ENCODE data around the gene SLC29A3. TPM values are rescaled to one million over a fixed set of nuclear protein-coding genes. Genes with fewer than 3 reads are reported as not detected.

SLC29A3 gene
- total RNA-seq (2014; rRNA removed) (3.9 and 4.4 TPM in 2 replicates), Bru-seq, nascent RNA (percentile 46 among the genes with signal in this experiment), BruChase-seq, experiment 1, labeled RNA remaining after a 6-hour chase (percentile 38 among the genes with signal in this experiment), BruChase-seq, experiment 2, labeled RNA remaining after a 2-hour chase (percentile 37 among the genes with signal in this experiment)
- long read RNA-seq, partial matches to known transcripts, result 1 of 8 reads
- long read RNA-seq, other reads (novel, unspliced or antisense), result 4 of 8 reads

GRCh38 chr10:71319042-71319799 lies at the start of gene SLC29A3:
SLC29A3 (plus strand) TSS chr10:71319259; CDS start chr10:71319310, 51 bp downstream.
- H3K9me3 ChIP-seq (ENCODE audit: low read length), result no peaks in the 10 kb centered on the region
- H3K4me2 ChIP-seq (ENCODE audit: low read length), result peak within 1 kb of the TSS; percentile 97
- H3K9me2 ChIP-seq (replicated peaks; ENCODE audit: low read length), result no peaks in the 10 kb centered on the region
- BruUV-seq (replicated peaks), result TSS peak; percentile 47
- H3K27me3 ChIP-seq (ENCODE audit: low read length), result no peaks in the 10 kb centered on the region
- H3K79me2 ChIP-seq (ENCODE audit: low read length), result no peaks in the 10 kb centered on the region
- ChIA-PET POLR2A (ENCODE audit: unreplicated experiment) (interaction anchor here (1.1 kb wide), 1 partner anchor 58 kb away, joined by 3 read pairs; no protein-coding TSS in a partner anchor), CTCF (interaction anchor here (0.5 to 1.4 kb wide), 10 partner anchors 18 to 387 kb away, joined by 3 to 9 read pairs (median 4); no protein-coding TSS in a partner anchor)
- H2AFZ ChIP-seq (ENCODE audit: low read length), result peak within 1 kb of the TSS; percentile 99
- DNase-seq (peak; percentile 79), ATAC-seq (peak; percentile 93)
- no peaks in the 10 kb centered on the region for H4K20me1 ChIP-seq (ENCODE audit: low read length)
- no peaks in the 10 kb centered on the region for H3F3A ChIP-seq (ENCODE audit: low read length, unreplicated experiment)
- H3K9ac ChIP-seq (ENCODE audit: low read length), result peak within 1 kb of the TSS; percentile 65
- H3K27ac ChIP-seq (ENCODE audit: low read length), result no peak within 1 kb of the TSS
- H3K36me3 ChIP-seq (ENCODE audit: low read depth, low read length), result no peaks in the 10 kb centered on the region
- peak within 1 kb of the TSS; percentile 93 for H3K4me3 ChIP-seq (ENCODE audit: low read length)
- TF ChIP-seq, protein P1, sequence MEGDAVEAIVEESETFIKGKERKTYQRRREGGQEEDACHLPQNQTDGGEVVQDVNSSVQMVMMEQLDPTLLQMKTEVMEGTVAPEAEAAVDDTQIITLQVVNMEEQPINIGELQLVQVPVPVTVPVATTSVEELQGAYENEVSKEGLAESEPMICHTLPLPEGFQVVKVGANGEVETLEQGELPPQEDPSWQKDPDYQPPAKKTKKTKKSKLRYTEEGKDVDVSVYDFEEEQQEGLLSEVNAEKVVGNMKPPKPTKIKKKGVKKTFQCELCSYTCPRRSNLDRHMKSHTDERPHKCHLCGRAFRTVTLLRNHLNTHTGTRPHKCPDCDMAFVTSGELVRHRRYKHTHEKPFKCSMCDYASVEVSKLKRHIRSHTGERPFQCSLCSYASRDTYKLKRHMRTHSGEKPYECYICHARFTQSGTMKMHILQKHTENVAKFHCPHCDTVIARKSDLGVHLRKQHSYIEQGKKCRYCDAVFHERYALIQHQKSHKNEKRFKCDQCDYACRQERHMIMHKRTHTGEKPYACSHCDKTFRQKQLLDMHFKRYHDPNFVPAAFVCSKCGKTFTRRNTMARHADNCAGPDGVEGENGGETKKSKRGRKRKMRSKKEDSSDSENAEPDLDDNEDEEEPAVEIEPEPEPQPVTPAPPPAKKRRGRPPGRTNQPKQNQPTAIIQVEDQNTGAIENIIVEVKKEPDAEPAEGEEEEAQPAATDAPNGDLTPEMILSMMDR (conservative IDR thresholded peaks at IDR 0.05; ENCODE audit: low read depth, low read length), result peak; percentile 64
- TF ChIP-seq EZH2 (IDR thresholded peaks at IDR 0.05; ENCODE audit: low read length, unreplicated experiment) (no peak), EZH2phosphoT487 (IDR thresholded peaks at IDR 0.05; ENCODE audit: borderline replicate concordance, low read length) (no peak)
- H3K4me1 ChIP-seq (ENCODE audit: insufficient read depth, low read length), result peaks cover 7% of the 10 kb centered on the region; the same call in 1 of the 2 replicates
- intact Hi-C loops (cut with micrococcal nuclease), result loop anchor here (1.0 to 10.0 kb wide), 4 partner anchors 21 to 576 kb away; no protein-coding TSS in a partner anchor

DNA sequence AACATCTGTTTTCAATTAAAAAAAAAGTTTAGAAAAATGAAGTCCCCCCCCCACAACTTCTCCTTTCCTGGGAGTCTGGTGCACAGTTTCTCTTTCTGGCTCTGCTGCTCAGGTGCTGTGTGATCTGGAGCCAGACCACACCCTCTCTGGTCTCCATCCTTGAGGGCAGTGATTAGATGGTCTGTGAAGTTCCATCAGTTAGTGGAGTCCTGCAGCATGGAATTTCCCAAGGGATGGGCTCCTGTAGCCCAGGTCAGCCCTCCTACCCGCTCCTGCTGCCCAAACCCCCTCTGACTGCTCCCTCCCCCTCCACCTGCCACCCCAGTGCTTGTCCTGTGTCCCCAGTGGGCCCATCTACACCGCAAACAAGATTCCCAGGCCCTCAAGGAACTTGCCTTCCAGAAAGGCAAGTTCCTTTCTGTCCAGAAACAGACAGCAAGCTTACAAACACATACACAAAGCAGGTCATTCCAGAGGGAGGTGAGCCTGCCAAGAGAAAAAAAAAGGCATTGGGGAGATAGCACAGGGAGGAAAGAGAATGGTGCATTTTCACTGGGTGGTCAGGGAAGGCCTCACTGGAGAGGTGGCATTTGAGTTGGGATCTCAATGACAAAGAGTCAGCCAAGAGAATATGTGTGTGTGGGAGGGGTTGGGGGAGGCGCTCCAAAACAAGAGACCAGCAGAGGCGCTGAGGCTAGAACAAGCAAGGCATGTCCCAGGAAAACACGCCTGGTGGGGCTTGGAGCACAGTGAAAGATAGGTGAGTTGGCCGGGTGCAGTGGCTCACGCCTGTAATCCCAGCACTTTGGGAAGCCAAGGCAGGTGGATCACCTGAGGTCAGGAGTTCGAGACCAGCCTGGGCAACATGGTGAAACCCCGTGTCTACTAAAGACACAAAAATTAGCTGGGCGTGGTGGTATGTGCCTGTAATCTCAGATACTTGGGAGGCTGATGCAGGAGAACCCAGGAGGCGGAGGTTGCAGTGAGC lies 49.5 kb upstream of the SLC29A3 start:
- no peaks in the 10 kb centered on the region for H3K9me2 ChIP-seq (replicated peaks; ENCODE audit: low read length)
- no peak for TF ChIP-seq EZH2 (IDR thresholded peaks at IDR 0.05; ENCODE audit: low read length, unreplicated experiment)
- no peak for TF ChIP-seq EZH2phosphoT487 (IDR thresholded peaks at IDR 0.05; ENCODE audit: borderline replicate concordance, low read length)
- TF ChIP-seq, protein P1 (conservative IDR thresholded peaks at IDR 0.05; ENCODE audit: low read depth, low read length), result no peak
- H3F3A ChIP-seq (ENCODE audit: low read length, unreplicated experiment), result no peaks in the 10 kb centered on the region
- H2AFZ ChIP-seq (ENCODE audit: low read length), result no peak overlapping the region
- CTCF ChIA-PET, result no interaction called here
- H3K27ac ChIP-seq (ENCODE audit: low read length), result no peak overlapping the region
- no TSS peak for BruUV-seq (replicated peaks)
- no peaks in the 10 kb centered on the region for H3K79me2 ChIP-seq (ENCODE audit: low read length)
- H3K4me2 ChIP-seq (ENCODE audit: low read length), result no peak overlapping the region
- H3K36me3 ChIP-seq (ENCODE audit: low read depth, low read length), result no peaks in the 10 kb centered on the region
- H3K4me3 ChIP-seq (ENCODE audit: low read length), result no peak overlapping the region
- POLR2A ChIA-PET (ENCODE audit: unreplicated experiment), result no interaction called here
- no peaks in the 10 kb centered on the region for H3K9me3 ChIP-seq (ENCODE audit: low read length)
- H3K27me3 ChIP-seq (ENCODE audit: low read length), result no peaks in the 10 kb centered on the region
- DNase-seq (no peak), ATAC-seq (no peak)
- H3K4me1 ChIP-seq (ENCODE audit: insufficient read depth, low read length), result peaks cover 6% of the 10 kb centered on the region; the same call in 1 of the 2 replicates
- no peaks in the 10 kb centered on the region for H4K20me1 ChIP-seq (ENCODE audit: low read length)
- H3K9ac ChIP-seq (ENCODE audit: low read length), result no peak overlapping the region
- intact Hi-C loops (cut with micrococcal nuclease), result no loop called here
